GM18861 (cell line): ENCODE results near the gene EEF2K.

Experiments used
- ATAC-seq: cut with Tn5 transposase; IDR thresholded peaks from one replicate; pipeline ENCODE4 v1.9.1; 2021; ENCODE audit not compliant: unreplicated experiment

EEF2K gene

GRCh38 chr16:22314661-22315626 is 108.9 kb downstream of the EEF2K start:
- ATAC-seq, result no peak

GRCh38 chr16:22315979-22316378 is 109.9 kb downstream of the EEF2K start:
- no peak for ATAC-seq

- no peak for ATAC-seq
Measured at GRCh38 chr16:22316411-22316811, 110.3 kb downstream of the EEF2K start.

- no peak for ATAC-seq
Measured at GRCh38 chr16:22317001-22317530, 111.0 kb downstream of the EEF2K start.

- ATAC-seq, result no peak
Measured at GRCh38 chr16:22317625-22318024, 111.5 kb downstream of the EEF2K start.

GRCh38 chr16:22318690-22319358 is 112.7 kb downstream of the EEF2K start:
- ATAC-seq, result no peak

- ATAC-seq, result no peak
Measured at GRCh38 chr16:22320572-22321339, 114.7 kb downstream of the EEF2K start.

GRCh38 chr16:22321340-22322001 is 115.4 kb downstream of the EEF2K start:
- no peak for ATAC-seq

GRCh38 chr16:22322021-22322471 is 116.0 kb downstream of the EEF2K start:
- no peak for ATAC-seq

- no peak for ATAC-seq
Measured at GRCh38 chr16:22322741-22323140, 116.7 kb downstream of the EEF2K start.

- no peak for ATAC-seq
Measured at GRCh38 chr16:22323173-22323958, 117.3 kb downstream of the EEF2K start.

- ATAC-seq, result no peak
Measured at GRCh38 chr16:22323959-22324786, 118.1 kb downstream of the EEF2K start.

GRCh38 chr16:22324787-22325597 is 118.9 kb downstream of the EEF2K start:
- no peak for ATAC-seq

- no peak for ATAC-seq
Measured at GRCh38 chr16:22325598-22326368, 119.7 kb downstream of the EEF2K start.

GRCh38 chr16:22326369-22326652 is 120.2 kb downstream of the EEF2K start:
- no peak for ATAC-seq

- no peak for ATAC-seq
Measured at GRCh38 chr16:22326771-22327445, 120.8 kb downstream of the EEF2K start.

- no peak for ATAC-seq
Measured at GRCh38 chr16:22327446-22327775, 121.3 kb downstream of the EEF2K start.
